ENCODE measurements around the gene HMGN4.
"Not testable (repeated sequence)": the region's sequence is repeated elsewhere in the genome, so short reads cannot be mapped to it uniquely, and the experiment has no call there.

HMGN4 gene

GRCh38 chr6:26524314-26524713 is 13.9 kb upstream of the HMGN4 start:
- not testable (repeated sequence) for DNase-seq

DNA sequence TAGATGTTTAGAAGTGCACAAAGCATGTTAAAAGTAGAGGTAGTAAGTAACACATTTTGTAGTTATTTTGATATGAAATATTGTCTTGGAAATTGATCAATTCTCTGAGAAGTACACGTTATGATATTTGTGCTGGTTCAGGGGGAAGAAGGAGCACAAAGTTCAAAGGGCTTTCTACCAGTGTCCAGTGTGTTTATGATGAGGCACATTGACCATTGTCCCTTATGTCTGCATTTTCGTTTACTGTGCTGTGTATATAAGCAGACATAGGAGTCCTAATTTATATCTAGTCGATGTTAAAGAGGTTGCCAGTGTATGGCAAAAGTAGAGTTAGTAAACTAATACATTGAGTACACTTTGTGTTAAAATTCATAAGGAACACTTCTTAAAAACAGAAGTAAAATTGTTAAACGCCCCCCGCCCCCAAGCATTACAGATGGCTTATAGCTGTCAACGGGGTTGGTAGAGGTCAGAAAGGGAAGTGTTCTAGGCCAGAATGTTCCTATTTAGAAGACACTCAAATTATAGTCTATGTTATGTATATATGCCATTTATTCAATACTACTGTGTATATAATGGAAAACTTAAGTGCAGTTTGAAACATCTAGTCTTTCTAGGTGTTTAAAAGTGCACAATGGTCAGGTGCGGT is 13.3 kb upstream of the HMGN4 start:
- DNase-seq: no peak

DNA sequence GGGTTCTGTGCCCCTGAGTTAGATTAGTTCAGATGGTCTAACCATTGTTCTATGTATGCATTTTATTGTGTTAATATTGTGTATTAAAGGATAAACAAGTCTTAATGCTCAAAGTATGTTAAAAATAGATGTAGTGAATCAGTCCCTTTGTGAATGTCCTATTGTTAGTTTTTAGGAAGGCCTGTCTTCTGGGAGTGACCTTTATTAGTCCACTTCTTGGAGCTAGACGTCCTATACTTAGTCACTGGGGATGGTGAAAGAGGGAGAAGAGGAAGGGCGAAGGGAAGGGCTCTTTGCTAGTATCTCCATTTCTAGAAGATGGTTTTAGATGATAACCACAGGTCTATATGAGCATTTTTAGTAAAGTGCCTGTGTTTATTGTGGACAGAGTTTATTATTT is 12.3 kb upstream of the HMGN4 start:
- DNase-seq: no peak

DNA sequence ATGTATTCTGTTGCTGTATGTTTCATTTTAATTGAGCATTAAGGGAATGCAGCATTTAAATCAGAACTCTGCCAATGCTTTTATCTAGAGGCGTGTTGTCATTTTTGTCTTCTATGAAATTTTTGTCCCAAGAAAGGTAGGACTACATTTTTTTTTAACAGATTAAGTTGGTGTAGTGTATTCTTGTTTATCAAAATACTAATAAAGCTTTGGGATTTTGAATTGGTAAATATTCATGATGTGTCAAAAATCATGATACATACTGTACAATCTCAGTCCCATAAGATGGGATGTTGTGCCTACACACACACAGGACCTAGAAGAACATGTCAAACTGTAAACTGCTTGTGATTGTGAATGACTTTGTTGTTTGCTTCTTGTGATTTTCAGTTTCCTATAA is 11.2 kb upstream of the HMGN4 start:
- no peak for DNase-seq

DNA sequence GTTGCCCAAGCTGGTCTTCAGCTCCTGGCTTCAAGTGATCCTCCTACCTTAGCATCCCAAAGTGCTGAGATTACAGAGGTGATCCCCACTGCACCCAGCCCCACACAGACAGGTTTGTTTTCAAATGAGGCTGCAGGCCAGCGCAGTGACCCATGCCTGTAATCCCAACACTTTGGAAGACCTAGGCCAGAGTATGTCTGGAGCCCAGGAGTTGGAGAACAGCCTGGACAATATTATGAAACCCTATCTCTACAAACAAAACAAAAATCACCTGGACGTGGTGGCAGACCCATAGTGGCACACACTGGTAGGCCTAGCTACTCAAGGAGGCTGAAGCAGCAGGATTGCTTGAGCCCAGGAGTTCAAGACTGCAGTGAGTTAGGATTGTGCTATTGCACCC is 8.0 kb upstream of the HMGN4 start:
- DNase-seq: no peak

GRCh38 chr6:26531897-26532296 is 6.3 kb upstream of the HMGN4 start:
- no peak for DNase-seq

DNA sequence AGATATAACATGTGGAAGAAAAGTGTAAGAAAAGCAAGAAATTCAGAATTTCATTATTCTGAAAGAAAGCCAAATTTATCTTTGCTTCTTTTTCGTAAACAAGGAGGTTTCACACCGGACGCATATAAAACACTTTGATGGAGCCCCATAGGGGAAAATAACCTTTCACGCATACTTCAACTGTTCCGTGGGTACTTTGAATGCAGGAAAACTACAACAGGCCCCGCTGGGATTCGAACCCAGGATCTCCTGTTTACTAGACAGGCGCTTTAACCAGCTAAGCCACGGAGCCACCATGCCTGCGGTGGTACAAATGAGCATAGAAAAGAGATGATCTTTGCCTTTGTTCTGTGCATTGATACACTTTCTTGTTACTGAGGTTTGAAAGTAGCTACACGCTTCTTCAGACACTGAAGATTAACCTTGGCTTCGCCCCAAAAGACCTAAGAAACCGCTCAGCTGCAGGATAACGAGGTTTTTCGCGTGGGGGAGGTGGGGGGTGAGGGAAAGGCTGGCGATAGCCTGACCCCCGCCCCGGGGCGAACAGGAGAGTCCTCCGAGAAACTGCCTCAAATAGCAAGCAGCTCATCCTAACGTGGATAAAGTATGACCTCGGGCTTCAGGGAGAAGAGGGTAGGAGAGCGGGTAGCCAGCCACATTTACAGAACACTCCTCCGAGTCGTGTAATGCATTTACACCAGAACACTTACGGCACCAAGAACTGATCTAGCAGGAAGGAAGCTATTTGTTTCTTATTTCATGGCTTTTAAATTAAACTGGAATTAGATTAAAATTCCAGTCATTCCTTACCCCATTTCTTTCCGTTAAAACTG is 5.3 kb upstream of the HMGN4 start:
- DNase-seq: peak; percentile 81

DNA sequence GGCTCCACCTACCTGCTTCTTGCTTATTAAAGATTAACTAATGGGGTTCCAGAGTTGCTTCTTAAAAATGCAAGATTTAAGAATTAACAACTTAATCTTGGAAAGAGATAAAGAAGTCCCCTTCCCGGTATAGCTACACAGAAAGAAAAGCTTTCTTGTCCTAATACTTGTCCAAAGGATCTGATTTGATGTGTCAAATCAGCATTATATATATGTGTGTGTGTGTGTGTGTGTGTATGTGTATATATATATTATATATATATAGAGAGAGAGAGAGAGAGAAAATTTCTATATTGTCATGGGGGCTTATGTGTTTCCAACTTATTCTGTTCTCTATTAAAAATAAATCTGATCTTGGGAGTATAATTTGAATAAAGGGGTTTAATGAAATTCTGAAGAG is 4.6 kb upstream of the HMGN4 start:
- no peak for DNase-seq

GRCh38 chr6:26534681-26535465 is 3.3 kb upstream of the HMGN4 start:
- DNase-seq: no peak

DNA sequence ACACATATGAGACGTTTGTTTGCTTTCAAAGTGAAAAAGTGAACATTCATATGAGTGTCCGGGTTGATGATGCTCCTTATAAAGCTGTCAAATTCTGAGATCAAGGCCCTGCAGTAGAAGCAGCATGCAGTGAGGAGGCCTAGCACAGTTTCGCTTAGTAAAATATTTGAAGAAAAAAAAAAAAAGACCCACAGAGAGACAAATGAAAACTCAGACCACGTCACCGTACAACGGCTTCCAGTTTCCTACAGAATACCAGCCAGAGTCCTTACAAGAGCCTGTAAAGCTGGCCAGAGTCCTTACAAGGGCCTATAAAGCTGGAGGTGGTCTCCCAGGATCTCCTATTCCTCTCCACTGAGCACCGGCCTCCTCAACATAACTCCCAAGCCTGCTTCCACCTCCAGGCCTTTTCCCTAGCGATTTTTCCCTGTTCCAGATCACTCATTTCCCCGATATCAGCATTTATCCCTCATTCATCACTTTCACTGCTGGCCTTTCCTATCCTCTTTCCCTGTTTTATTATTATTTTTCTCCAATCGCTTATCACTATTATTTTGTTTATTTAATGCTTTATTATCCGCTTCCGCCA is 1.5 kb upstream of the HMGN4 start:
- DNase-seq: no peak

DNA sequence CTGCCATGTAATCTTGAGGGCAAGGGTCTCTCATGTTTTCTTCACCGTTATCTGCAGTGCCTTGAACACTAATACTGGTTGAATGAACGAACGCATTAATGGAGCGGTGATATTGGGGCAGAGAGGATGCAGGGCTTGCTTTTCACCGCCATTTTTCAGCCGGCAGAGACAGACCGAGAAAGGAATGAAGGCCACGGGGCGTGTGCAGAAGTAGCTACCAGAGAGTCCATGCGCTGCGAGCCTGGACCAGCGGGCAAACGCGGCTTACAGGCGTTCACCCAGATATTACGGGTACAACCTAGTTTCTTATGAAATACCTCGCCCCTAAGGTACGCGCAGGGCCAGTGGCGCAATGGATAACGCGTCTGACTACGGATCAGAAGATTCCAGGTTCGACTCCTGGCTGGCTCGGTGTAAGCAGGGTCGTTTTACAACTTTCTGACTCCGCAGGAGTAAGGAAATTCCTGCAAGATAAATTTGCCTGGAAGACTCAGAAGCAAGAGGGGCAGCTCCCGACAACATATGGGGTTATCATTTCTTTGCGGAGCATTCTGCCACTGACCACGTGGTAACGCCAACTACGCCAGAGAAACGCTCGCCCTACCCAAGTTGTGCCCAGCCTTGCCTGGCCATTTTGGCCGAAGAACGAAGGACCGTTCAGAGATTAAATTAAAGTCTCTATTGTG is 863 bp upstream of the HMGN4 start:
- DNase-seq: peak; percentile 82

DNA sequence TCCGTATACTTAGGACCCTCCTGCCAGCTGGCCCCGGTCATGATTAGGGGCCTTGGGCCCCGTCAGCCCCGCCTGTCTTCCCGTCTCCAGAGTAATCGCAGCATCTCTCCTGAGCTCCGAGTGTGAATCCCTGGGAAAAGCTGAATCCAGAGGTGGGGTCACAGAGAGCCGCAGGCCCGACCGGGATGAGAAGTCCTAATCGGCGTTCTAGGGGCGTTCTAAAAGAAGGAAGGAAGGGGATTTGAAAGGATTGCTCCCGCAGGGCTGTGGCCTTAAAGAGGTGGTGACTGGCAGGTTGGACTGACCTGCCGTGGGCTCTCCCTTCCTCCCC is 371 bp downstream of the HMGN4 start:
- DNase-seq: no peak

GRCh38 chr6:26539071-26539615 is 977 bp downstream of the HMGN4 start:
- no peak for DNase-seq

DNA sequence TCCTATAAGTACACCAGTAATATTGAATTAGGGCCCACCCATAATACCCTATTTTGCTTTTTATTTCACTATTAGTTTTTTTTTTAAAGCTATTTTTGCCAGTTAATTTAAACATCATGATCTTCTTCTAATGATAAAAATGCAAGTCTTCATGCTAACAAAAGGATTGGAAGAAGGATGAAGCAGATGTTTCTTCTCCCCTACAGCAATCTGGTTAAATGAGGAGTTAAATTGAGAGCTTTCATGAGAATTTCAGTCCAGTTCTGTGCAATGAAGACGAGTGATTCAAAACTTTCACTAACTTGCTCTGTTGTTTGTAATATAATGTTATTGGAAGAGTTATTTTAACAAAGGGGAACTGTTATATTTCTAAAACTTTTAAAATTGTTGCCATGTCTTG is 3.4 kb downstream of the HMGN4 start:
- DNase-seq: no peak

DNA sequence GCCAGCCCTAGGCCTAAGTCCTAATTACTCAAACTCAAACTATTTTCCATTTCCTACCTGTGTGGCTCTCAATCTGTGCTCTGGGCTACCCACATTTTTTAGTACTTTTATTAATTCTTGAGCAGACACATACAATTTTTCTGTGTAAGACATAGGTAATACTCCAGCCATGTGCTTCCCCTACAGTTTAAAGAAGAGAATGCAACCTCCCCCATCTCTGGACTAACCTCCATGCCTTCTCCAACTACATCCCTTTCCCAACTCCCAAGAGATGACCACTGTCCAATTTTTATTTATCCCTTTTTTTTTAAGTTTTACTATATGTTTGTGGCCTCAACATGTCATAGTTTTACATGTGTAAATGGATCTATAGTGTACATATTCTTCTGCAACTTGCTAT is 5.8 kb downstream of the HMGN4 start:
- DNase-seq: no peak

- DNase-seq: no peak
Measured at GRCh38 chr6:26544473-26544872, 6.3 kb downstream of the HMGN4 start.

DNA sequence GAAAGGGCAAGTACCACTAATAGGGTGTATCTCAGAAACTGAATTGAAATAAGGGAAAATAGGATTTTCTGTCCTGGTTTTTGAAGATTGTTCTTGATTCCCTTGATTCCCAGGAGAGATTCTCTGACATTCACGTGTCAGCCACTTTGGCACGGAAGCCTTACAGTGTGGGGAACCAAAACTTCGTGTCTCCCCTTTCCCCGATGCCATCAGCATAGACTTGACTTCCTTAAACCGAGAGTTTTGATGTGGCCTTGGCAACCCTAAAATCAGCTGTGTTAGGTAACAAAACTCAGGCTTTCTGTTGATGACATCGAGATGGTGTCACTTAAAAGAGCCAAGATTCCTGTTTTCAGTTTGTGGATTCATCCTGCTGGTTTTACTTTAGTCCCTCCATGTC is 7.5 kb downstream of the HMGN4 start:
- no peak for DNase-seq

DNA sequence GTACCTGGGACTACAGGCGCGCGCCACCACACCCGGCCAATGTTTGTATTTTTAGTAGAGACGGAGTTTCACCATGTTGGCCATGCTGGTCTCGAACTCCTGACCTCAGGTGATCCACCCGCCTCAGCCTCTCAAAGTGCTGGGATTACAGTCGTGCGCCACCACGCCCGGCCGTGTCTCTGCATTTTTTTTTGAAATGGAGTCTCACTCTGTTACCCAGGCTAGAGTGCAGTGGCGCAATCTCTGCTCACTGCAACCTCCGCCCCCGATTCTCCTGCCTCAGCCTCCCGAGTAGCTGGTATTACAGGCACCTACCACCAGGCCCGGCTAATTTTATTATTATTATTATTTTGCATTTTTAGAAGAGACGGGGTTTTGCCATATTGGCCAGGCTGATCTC is 9.2 kb downstream of the HMGN4 start:
- DNase-seq: not testable (repeated sequence)

DNA sequence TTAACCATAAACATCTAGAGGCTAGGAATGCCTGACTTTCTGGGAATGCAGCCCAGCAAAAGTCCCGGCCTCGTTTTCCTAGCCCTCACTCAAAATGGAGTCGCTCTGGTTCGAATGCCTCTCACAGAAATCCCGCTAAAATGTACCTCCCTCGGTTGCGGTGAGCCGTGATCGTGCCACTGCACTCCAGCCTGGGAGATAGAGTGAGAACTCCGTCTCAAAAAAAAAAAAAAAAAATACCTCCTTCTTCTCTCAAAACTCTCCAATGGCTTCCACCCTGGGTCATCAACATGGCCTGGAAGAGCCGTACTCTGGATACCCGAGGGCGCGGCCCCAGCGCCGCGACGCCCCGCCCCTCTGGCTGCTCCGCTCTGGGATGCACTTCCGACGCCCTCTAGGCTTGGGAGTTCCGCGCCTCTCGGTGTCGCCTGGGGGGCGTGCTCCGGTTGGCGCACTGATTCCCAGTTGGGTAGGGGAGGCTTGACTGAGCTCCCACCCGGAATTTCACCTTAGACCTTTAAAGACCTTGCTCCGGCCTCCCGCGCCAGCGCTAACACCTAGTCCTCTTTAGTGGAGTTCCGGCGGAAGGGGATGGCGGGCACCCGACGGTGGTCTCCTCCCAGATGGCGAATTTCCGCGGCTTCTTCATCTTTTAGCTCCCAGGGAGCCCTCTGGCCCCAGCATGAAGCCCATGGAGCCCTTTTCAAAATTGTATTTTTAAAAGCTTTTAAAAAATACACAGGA is 12.3 kb downstream of the HMGN4 start:
- no peak for DNase-seq

DNA sequence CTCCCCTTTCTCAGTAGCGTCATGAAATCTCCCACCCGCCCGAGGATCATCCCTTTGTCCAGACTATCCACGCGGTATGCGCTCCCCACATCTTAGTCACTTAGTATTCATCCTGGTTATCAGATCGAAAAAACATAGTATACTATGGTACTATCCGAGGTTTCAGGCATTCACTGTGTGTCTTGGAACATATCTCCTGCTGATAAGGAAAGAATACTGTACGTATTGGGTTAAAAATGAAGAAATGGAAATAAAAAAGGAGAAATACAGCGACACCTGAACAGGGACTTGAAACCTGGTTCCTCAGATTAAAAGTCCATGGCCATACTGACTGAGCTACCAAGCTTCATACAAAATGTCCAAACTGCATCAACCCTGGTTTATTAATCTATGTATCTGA is 14.0 kb downstream of the HMGN4 start:
- no peak for DNase-seq

DNA sequence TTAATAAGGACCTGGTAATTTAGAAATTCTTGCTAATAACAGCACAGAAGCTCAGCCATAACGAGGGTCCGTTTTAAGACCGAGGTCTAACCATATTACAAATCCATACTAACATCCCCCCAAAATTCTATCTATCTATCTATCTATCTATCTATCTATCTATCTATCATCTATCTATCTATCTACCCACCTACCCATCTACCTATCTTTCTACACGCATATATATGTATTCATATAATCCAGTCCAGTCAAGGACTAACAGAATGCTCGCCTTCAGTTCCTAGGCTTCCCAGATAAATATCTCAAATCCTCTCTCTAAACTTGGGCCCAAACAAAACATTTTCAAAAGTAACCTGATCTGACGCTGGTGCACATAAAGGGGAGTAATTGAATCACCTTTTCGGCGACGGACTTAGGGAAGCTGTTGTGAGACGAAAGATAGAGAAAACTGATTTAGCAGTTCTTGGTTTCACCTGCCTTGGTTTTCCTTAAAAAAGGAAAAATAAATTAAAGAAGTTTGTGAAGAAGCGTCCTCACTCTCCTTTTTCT is 14.5 kb downstream of the HMGN4 start:
- DNase-seq: no peak

GRCh38 chr6:26553264-26553634 is 15.1 kb downstream of the HMGN4 start:
- peak; percentile 58 for DNase-seq

Data from activated effector memory CD4-positive, alpha-beta T cell treated with Interleukin-2 at 50 U/mL for 16 hours (primary cell).